GM19239 (cell line): ENCODE data around the gene LHX1.
A peak's percentile ranks its signal among the peaks of the same experiment; 100 is the strongest.

ENCODE experiments used
- DNase-seq: peaks from one replicate; pipeline ENCODE4 v3.0.0; 2011; ENCODE audit warnings: low spot score; ENCODE audit not compliant: insufficient read length
- FAIRE-seq: peaks from 2 replicates; lab custom pipeline; 2011; peaks lifted over from hg19 to GRCh38; lab: Jason Lieb, UNC

LHX1 gene

GRCh38 chr17:36937959-36938565 is 787 bp downstream of the LHX1 start:
- no peak for DNase-seq
- FAIRE-seq: no peak

DNA sequence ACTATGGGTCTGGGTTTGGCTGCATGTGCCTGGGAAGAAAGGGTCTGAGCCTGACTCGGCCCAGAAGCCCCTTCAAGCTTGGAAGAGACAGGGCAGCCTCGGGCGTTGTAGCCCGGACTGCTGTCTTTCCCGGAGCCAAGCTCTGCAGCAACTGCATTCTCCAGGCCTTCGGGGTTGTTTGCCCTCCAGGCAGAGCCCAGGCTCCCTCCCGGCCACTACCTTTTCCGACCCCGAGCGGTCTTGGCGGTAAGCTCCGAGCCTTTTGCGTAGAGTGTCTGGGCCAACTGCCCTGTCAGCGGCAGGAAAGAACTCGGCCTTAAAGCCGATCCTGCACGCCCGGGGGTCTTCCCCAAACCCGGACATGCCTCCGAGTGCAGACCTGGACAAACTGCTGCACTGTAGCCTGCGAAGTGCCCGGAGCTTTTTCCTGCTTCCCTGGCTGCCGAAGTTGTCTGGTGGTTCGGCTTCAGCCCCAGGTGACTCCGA is 1.3 kb downstream of the LHX1 start:
- FAIRE-seq: no peak
- DNase-seq: no peak

DNA sequence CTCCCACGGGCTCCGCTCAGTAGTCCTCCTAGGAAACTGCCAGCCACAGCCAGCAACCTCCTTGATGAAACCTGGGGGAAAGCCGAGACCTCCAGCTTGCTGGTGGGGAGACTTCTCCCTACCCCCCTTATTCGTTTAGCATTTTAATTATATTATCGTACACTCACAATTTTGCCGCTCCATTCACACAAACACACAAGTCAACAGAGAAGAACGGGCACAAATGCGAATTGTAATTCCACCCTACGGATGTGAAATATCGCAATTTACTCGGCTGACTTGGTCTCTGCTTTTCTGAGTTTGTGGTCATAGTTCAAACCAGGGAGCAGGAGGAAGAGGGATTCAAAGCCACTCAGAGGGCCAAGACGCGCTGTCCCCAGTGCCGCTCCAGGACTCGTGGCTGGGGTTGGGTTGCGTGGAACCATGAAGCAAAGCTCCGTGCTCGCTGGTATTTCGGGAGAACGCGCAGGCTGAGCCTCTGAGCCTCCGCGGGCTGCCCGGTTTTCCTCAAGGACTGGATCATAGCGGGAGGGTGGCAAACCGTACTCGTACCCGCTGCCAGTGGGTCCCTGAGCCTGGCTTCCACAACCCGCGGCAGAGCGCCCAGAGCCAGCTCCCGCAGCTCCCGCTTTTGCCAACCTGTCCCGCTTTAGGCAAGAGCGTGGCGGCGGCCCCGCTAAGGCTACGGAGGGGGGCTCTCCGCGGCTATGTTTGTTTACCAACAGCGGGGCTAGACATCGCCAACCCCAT is 2.0 kb downstream of the LHX1 start:
- no peak for DNase-seq
- FAIRE-seq: no peak

DNA sequence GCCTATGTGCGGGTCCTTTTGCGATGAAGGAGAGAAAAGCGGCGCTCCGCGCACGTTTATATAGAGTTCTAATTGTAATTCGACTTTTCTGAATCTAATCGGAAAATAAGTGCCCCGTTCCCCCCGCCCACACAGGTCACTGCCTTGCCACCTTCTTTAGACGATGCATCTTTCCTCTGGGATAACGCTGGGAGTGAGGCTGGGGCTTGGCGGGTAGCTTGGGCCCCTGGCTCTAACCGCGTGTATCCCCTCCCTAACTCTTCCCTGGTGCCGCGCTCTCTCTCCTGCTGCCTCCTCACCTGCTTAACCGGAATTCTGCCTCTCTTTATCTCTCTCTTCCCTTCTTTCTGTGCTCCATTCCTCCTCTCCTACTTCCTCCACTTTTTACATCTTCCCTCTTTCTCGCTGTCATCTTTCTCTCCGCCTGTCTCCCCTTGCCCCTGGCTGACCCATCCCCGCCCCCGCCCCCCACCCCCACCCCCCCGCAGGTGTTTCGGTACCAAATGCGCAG is 2.6 kb downstream of the LHX1 start:
- FAIRE-seq (no peak), DNase-seq (no peak)

DNA sequence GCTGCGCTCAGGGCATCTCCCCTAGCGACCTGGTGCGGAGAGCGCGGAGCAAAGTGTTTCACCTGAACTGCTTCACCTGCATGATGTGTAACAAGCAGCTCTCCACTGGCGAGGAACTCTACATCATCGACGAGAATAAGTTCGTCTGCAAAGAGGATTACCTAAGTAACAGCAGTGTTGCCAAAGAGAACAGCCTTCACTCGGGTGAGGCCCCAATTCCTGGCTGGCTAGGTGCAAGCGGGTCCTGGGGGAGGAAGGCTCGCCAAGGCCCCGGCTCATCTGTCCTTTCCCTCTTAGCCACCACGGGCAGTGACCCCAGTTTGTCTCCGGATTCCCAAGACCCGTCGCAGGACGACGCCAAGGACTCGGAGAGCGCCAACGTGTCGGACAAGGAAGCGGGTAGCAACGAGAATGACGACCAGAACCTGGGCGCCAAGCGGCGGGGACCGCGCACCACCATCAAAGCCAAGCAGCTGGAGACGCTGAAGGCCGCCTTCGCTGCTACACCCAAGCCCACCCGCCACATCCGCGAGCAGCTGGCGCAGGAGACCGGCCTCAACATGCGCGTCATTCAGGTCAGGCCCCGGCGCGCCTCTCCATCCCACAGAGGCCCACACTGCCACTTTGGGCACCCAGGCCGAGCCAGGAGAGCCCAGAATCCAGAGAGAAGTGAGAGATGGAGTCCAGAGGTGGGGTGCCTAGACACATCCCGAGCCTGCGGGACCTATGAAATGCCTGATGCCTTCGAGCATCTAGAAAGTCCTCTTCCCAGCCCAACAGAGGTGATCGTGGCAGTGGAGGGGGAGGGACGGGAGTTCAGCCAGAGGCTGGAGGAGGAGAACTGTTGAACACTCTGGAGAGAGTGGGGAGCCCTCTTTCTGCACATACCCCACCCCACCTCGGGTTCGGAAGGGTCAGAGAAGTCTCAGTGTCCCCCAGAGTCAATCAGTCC is 3.3 kb downstream of the LHX1 start:
- FAIRE-seq: no peak
- DNase-seq: no peak

- FAIRE-seq (no peak), DNase-seq (no peak)
These were observed 4.2 kb downstream of the LHX1 start for GRCh38 chr17:36941265-36942010.

GRCh38 chr17:36942019-36942599 is 4.8 kb downstream of the LHX1 start:
- FAIRE-seq: no peak
- DNase-seq: no peak

DNA sequence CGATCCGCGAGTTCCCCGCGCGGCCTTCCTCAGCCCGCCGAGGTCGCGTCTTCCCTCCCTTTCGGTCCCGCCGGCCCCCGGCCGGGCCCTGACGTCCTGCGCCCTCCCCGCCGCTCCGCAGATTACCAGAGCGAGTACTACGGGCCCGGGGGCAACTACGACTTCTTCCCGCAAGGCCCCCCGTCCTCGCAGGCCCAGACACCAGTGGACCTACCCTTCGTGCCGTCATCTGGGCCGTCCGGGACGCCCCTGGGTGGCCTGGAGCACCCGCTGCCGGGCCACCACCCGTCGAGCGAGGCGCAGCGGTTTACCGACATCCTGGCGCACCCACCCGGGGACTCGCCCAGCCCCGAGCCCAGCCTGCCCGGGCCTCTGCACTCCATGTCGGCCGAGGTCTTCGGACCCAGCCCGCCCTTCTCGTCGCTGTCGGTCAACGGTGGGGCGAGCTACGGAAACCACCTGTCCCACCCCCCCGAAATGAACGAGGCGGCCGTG is 5.4 kb downstream of the LHX1 start:
- FAIRE-seq: no peak

DNA sequence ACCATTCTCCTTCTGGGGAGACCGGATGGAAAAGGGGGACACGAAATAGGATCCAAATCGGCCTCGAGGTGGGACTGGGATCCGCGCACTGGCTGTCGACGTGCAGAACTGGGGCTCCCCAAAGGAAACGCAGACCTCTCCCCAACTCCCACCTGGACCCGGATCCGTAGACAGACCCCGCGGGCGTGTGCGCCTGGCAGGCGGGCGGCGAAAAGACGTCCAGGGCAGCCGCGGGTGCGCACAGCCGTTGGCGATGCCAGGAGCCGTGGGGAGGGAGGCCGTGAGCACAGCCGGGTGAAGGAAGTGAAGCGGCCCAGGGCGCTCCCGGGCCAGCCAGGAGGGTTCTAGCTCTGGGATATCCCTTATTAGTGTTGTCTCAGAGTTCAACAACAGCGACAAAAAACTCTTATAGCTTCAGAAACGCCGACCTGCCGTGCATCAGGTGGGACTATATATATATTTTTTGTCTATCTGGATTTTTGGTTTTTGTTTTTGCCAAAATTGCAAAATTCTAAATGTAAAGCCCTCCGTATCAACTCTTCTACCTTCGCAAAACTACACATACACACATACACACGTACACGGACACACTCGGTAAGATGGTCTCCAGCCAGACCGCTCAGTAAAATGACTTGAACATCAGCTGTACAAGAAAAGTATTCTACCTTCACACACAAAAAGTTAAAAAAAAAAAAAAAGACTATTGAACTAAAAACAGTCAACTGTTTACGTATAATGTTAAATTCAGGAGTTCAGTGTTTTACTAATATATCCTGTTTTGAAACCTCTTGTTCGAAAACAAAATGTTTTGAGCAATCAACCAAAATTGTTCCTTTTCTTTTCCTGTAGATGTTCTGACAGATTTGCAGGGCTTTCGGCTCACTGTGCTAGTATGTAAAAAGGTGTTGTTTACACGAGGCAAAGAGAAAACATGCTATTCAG is 6.2 kb downstream of the LHX1 start:
- DNase-seq: no peak
- FAIRE-seq: no peak

More for the DNA sequence above, 5.4 kb downstream of the LHX1 start:
- DNase-seq: no peak

GRCh38 chr17:36944553-36944952 is 7.3 kb downstream of the LHX1 start:
- FAIRE-seq (no peak), DNase-seq (no peak)

DNA sequence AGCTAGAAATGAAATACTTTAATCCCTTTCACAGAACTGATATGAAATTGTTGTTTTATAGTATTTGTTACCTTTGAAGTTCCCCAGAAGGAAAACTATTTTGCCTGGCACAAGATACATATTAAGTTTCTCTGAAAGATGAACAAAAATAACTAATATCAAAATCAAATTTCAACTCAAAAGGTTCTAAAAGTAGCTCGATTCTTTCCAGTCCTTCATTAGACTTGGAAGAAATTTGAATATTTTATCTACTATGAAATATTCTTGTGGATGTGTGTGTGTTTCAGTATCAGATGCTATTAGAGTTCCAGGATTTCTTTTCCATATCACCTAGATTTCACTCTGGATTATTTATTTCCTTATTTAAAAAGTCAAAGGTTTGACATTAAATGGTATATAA is 7.9 kb downstream of the LHX1 start:
- no peak for DNase-seq
- no peak for FAIRE-seq

DNA sequence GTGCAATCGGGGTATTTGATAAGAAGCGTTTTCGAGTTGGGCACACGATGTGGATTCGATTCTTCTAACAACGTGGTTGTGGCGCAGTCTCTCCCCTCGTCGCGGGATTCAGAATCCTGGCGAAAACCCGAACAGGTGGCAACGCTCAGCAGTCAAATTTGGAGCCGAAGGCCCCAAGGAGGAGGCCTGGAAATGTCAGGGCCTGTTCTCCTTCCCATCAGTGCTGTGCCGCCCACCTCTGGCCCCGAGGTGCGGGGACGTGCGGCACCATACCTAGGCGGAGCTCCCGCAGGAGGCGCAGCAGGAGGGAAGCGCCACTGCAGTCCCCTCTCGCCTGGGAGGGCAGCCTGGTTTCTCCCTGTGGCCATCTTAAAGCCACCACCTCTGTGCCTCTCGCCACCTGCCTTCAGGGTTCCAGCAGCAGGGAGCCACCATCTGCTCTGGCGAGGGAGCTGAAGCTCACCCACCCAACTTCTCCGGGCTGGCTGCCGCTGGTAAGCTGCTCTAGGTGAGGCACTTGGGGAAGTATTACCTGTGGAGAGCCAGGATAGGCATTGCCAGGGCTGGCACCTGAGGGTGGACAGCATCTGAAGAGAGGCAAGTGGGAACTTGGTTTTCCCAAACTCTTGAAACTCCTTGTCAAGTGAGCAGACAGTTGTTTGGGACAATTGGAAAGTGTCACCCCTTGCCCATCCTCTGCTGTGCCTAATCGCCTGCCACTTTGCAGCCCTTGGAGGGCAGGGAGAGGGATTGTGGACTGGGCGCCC is 8.9 kb downstream of the LHX1 start:
- FAIRE-seq: no peak
- DNase-seq: no peak

DNA sequence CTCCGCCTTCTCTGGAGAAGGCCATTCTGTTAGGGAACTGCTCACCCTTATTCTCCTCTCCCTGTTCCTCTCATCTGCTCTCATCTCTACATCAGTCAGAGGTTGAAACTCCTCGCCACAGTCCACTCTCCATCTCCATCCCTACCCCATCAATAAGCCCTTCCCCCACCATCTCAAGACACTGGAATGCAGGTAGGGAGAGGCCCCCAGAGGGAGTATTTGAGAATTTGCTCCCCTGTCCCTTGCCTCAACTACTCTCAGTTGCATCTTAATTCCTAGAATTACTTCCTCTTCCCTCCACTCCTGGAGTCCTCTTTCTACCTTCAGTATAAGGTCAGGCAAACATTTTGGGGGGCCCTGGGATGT is 9.4 kb downstream of the LHX1 start:
- DNase-seq (no peak), FAIRE-seq (no peak)

- no peak for DNase-seq
- FAIRE-seq: no peak
These were observed 10.8 kb downstream of the LHX1 start for GRCh38 chr17:36947922-36948716.

DNA sequence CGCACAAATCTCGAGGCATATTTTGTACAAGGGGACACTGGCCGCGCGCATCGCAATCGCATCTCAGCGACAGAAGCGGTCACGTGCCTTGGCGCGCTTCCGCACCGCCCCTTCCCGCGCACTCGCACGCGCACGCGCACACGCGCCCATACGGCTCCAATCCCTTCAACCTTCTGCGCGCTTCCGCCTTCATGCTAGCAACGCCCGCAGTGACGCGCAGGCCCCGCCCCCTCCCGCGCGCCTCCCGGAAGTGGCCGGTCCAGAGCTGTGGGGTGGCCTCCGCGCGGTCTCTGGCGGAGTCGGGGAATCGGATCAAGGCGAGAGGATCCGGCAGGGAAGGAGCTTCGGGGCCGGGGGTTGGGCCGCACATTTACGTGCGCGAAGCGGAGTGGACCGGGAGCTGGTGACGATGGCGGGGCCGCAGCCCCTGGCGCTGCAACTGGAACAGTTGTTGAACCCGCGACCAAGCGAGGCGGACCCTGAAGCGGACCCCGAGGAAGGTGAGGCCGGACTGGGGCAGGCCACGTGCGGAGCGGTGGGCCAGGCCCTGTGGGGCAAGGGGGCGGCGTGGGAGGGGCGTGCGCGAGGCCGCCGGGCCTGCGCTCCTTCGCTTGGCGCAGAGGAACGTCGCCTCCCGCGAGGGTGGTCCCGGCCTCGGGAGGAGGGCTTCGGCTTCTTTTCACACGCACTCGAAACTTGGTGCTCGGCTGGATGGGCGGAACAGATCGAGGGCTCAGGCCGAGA is 11.6 kb downstream of the LHX1 start, which contains the start of gene AATF:
Gene AATF, plus strand, starts transcription at position 238 of the 744 bp plus-strand sequence. Its CDS starts 172 bp downstream, at position 410.
- peak; percentile 95 for DNase-seq
- no peak for FAIRE-seq

DNA sequence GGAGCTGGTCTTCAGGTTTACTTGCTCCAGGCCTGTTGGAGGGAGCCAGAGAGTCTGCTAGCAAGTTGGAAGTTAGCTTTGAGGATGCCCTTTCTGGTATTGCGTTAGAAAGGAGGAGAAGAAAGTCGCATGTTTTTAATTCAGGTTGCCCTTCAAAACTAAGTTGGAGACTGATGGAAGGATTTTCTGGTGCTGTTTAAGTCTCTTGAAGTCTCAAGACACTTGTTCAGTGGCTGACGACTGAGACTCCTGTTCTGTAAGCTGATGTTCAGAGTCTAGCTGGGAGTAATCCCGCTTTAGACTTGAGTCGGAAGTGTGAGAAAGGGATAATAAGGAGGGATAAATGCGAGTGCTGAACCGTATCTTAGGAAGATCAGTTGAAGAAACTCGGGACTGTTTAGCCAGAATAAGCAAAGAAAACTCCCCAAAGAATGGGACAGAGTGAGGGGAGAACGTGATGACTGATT is 12.2 kb downstream of the LHX1 start:
- no peak for FAIRE-seq

More for the DNA sequence above, 12.2 kb downstream of the LHX1 start:
- no peak for DNase-seq
